ENCODE measurements around the gene ZCWPW1. TPM values are rescaled to one million over a fixed set of nuclear protein-coding genes. Genes with fewer than 3 reads are reported as not detected.

ZCWPW1 gene
- total and polyA plus RNA-seq, 2 of the 13 experiments (the other 11 are each of a cell fraction or from before 2014, with no cell fraction given): 2.4 to 2.5 TPM

GRCh38 chr7:100428199-100428966 lies at the start of gene ZCWPW1 (continued):
- no peak for TF ChIP-seq HMGA1 (CRISPR knock-in tag; conservative IDR thresholded peaks at IDR 0.05)
- peak; percentile 86 for TF ChIP-seq KDM2A (CRISPR knock-in tag; IDR thresholded peaks at IDR 0.05; ENCODE audit: borderline replicate concordance, low read depth)
- no peak for TF ChIP-seq ZNF546 (CRISPR knock-in tag; conservative IDR thresholded peaks at IDR 0.05)
- peak; percentile 41; the same call in 1 of the 2 replicates for TF ChIP-seq DMAP1 (CRISPR knock-in tag; IDR thresholded peaks at IDR 0.05)
- TF ChIP-seq KMT2B (CRISPR knock-in tag; IDR thresholded peaks at IDR 0.05): peak; percentile 51; the same call in 1 of the 2 replicates
- TF ChIP-seq TBP (CRISPR knock-in tag; IDR thresholded peaks at IDR 0.05): no peak
- peak; percentile 69; the same call in 1 of the 2 replicates for TF ChIP-seq PHF21A (CRISPR knock-in tag; IDR thresholded peaks at IDR 0.05)
- TF ChIP-seq MBD4 (IDR thresholded peaks at IDR 0.05; ENCODE audit: borderline replicate concordance, low read length): no peak
- TF ChIP-seq, protein P1, sequence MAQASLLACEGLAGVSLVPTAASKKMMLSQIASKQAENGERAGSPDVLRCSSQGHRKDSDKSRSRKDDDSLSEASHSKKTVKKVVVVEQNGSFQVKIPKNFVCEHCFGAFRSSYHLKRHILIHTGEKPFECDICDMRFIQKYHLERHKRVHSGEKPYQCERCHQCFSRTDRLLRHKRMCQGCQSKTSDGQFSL (CRISPR knock-in tag; IDR thresholded peaks at IDR 0.05): peak; percentile 80; the same call in 1 of the 2 replicates
- no peak; the same call in 1 of the 2 replicates for TF ChIP-seq GZF1 (CRISPR knock-in tag; IDR thresholded peaks at IDR 0.05)
- no peak for TF ChIP-seq HMG20B (CRISPR knock-in tag; conservative IDR thresholded peaks at IDR 0.05)
- peak; percentile 89 for TF ChIP-seq ZNF782 (CRISPR knock-in tag; IDR thresholded peaks at IDR 0.05; ENCODE audit: borderline replicate concordance)
- no peak; the same call in 1 of the 2 replicates for TF ChIP-seq ATF6 (CRISPR knock-in tag; conservative IDR thresholded peaks at IDR 0.05)
- TF ChIP-seq ZBTB14 (CRISPR knock-in tag; IDR thresholded peaks at IDR 0.05): no peak; the same call in none of the 2 replicates
- TF ChIP-seq, protein P2, sequence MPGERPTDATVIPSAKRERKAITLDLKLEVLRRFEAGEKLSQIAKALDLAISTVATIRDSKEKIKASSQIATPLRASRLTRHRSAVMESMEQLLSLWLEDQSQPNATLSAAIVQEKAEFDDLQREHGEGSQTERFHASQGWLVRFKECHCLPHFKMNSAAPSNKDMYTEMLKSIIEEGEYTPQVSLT (CRISPR knock-in tag; IDR thresholded peaks at IDR 0.05; ENCODE audit: borderline replicate concordance, low read depth): no peak
- TF ChIP-seq, protein P3, sequence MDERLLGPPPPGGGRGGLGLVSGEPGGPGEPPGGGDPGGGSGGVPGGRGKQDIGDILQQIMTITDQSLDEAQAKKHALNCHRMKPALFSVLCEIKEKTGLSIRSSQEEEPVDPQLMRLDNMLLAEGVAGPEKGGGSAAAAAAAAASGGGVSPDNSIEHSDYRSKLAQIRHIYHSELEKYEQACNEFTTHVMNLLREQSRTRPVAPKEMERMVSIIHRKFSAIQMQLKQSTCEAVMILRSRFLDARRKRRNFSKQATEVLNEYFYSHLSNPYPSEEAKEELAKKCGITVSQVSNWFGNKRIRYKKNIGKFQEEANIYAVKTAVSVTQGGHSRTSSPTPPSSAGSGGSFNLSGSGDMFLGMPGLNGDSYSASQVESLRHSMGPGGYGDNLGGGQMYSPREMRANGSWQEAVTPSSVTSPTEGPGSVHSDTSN (CRISPR knock-in tag; IDR thresholded peaks at IDR 0.05): no peak
- no peak for TF ChIP-seq ZNF839 (CRISPR knock-in tag; IDR thresholded peaks at IDR 0.05; ENCODE audit: borderline replicate concordance)
- TF ChIP-seq ZNF737 (CRISPR knock-in tag; IDR thresholded peaks at IDR 0.05; ENCODE audit: borderline replicate concordance): 0 out of 2 replicates have a peak, but pooled peaks have one; percentile 53
- peak; percentile 93 for TF ChIP-seq NKX3-1 (CRISPR knock-in tag; IDR thresholded peaks at IDR 0.05)
- TF ChIP-seq ZBTB7A (CRISPR knock-in tag; IDR thresholded peaks at IDR 0.05): peak; percentile 78
- TF ChIP-seq ZFP82 (CRISPR knock-in tag; IDR thresholded peaks at IDR 0.05; ENCODE audit: borderline replicate concordance): peak; percentile 77
- TF ChIP-seq XRCC5 (optimal IDR thresholded peaks at IDR 0.05; ENCODE audit: low read length): peak; percentile 65
- TF ChIP-seq, protein P4, sequence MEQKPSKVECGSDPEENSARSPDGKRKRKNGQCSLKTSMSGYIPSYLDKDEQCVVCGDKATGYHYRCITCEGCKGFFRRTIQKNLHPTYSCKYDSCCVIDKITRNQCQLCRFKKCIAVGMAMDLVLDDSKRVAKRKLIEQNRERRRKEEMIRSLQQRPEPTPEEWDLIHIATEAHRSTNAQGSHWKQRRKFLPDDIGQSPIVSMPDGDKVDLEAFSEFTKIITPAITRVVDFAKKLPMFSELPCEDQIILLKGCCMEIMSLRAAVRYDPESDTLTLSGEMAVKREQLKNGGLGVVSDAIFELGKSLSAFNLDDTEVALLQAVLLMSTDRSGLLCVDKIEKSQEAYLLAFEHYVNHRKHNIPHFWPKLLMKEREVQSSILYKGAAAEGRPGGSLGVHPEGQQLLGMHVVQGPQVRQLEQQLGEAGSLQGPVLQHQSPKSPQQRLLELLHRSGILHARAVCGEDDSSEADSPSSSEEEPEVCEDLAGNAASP (CRISPR knock-in tag; IDR thresholded peaks at IDR 0.05; ENCODE audit: borderline replicate concordance): no peak; the same call in 1 of the 2 replicates
- no peak for TF ChIP-seq ZNF484 (CRISPR knock-in tag; IDR thresholded peaks at IDR 0.05; ENCODE audit: borderline replicate concordance, low read depth)

All from HepG2 (cell line).